ENCODE data around the gene CRADD.
A peak's percentile ranks its signal among the peaks of the same experiment; 100 is the strongest.
"Not testable (repeated sequence)": the region's sequence is repeated elsewhere in the genome, so short reads cannot be mapped to it uniquely, and the experiment has no call there.

Gene CRADD

DNA sequence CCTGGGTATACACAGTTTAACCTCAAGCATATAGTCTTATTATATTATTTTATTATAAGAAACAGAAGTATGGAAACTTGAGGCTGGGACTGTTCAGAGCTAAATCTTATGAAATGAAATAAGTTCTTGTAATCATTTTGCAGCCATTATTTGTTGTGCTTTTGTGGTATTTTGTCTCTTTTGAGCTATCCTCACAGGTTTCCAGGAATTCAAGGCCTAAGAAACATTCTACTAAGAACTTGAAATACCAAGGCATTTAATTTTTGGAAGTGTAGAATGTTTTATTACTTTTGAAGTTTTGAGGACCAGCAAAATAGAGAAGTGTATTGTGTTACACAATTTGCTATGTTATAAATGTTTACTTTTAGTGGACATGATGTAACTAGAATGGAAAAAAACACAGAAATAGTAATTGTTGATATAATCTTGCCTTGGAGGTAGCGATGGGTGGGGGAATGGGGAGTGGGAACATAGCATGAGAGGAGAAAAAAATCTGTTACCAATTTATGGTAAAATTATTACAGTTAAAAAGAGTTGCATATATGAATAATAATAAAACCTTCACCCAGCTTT is 81.7 kb downstream of the CRADD start:
- DNase-seq (ENCODE audit: low read depth): no peak

DNA sequence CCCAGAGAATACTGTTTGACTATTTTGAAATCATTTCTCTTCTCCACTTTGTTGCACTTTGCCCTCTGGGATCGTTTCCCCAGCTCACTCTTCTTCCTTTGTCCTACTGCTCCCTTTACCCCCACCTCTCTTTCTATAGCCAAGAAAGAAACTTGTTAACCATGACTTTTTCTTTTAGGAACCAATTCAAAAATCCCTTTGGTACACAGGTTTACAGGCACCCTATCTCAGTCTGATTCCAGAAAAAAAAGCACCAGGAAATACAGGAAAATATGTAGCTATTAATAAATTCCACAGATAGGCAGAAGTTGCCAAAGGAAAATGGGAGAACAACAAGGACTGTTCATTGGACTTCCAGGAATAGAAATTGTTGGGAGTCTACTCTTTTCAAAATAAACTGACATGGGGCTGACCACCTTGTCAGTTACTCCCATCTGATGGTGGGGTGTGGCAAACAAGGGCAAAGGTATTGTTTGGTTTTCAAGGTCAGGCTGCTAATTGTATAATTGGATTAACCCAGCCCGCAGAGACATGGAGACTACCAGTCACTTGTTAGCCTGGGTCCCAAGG is 82.4 kb downstream of the CRADD start:
- DNase-seq (ENCODE audit: low read depth): no peak

DNA sequence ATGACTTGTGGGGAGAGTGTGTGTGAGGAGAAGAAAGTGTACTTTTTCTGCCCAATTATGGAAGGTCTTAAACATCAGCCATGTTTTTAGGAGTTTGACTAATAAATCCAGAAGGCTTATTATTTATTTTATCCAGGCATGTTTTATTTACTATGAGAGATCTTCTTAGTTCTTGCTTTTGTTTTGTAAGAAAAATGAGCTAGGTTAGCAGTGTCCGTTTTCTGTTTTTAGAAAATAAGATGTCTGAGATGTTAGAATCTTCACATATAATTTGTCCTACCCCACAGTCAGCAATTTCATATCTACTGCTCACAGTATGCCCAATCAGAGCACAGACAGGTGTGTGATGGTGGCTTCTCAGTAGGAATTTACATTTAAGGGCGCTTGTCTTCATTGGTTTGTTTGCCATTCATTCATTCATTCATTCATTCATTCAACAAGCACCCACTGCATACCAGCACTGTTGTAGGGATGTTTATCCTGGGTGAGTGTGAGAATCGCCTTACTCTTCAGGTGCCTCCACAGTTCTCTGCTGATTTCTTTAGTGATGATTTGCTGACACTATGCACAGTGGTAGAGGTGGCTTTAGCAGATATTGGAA is 83.2 kb downstream of the CRADD start:
- DNase-seq (ENCODE audit: low read depth): no peak

DNA sequence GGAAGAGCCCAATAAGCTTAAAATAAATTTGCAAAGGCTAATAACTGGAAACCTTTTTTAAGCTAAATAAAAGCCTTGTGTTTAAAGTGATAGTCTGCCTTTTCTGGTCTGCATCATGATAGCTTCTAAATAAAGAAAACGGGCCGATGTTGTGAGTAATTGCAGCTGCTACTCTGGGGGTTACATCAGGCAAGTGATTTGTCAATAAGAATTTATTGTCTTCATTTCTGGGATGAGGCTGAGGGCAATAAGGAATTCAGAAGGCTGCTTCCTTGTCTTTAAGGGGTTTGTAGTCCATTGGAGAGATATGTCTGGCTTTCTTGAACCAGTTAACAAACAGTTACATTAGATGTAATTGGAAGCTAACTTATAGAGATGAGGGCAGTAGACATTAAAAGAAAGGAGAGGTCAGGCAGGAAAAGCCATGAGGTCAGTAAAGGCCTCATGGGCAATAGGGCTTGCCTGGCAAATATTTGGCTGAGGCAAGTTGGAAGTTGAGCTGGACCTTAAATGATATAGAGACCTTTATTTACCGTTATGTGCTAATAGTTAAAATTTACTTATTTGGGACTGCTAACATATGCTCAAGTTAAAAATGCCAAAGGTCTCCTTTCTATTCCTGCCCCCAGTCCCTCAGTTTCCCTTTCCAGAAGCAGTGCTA is 85.0 kb downstream of the CRADD start:
- no peak for DNase-seq (ENCODE audit: low read depth)

GRCh38 chr12:93762912-93763553 is 85.9 kb downstream of the CRADD start:
- no peak for DNase-seq (ENCODE audit: low read depth)

GRCh38 chr12:93763746-93764147 is 86.6 kb downstream of the CRADD start:
- DNase-seq (ENCODE audit: low read depth): no peak

DNA sequence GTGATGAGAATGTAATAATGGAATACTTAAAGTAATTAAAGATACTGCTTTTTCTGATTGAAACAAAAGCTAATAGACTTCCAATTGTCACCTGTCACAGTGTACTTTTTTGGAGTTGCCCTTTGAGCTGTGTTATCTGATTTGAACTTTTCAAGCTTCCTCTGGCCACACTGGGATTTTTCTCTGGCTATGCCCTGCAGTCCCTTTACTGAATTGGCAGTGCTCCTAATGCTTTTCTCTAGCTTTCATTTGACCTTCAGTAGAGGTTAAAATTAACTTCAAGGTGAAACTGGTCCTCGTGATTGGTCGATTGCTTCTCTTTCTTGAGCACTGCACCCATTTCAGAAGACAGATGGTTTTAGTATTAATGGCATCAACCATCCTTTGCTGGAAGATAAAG is 89.2 kb downstream of the CRADD start:
- no peak for DNase-seq (ENCODE audit: low read depth)

DNA sequence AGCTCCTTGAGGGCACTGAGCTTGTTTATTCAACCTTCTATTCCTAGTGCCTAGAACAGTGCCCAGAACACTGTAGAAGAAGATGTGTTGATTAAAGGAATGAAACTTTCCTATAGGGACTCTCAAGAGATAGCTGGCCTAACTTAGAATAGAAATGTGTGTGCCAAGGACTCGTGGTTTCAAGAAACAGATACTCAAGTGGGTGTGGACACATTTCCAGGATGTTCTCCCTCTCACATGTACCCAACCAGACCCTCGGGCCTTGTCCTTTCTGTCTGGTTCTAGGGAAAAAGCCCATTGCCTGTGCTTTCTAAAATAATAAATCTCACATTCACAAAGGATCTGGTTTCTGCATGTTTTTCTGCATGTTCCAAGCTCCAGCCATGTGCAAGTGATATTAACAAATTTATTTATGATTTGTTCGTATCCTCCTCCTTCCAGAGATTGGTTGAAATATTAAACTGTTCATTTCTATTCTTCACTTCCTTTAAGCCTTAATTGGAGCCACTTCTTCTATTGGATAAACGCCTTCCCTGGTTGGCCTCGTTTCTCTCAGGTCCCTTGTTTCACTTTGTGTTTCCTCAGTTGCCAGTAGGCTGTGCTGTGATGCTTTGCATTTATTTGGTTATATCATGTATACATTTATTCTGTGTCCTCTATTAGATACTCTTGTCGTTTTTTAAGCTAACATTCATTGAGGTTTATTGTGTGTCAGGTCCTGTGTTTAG is 89.8 kb downstream of the CRADD start:
- no peak for DNase-seq (ENCODE audit: low read depth)

- DNase-seq (ENCODE audit: low read depth): no peak
Observed at GRCh38 chr12:93767524-93767863, 90.3 kb downstream of the CRADD start.

DNA sequence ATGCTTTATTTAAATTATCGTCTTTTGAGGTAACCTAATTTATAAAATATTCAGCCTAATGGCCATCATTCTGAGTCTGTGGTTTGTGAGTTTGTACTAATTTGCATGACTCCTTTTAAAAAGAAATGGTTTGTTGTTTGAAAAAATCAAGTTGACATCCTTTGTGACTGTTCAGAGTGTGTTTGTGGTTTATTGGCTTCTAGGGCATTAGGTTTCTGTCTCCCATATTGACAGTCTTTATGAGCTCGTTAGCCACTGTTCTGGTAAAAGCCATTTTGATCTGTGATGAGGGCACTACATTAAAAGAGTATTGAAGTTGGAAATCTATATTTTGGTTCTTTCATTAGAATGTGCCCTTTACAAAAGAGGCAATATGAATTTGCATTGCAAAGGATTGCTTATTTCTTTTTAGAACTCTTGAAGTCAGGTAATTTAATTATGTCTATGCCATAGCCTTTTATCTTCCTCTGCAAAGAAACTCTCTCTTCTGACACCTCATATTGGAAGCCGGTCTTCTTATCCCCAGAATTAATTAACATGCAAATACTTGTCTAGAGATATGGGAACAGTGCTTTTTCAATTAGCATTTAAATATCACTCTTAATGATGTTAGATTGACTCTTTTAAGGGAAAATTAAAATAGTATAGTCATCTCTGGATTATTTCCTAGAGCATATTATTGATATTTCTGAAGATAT is 95.0 kb downstream of the CRADD start:
- DNase-seq (ENCODE audit: low read depth): no peak

- DNase-seq (ENCODE audit: low read depth): peak; percentile 36
Observed at GRCh38 chr12:93773122-93773871, 96.1 kb downstream of the CRADD start.

- DNase-seq (ENCODE audit: low read depth): no peak
Observed at GRCh38 chr12:93776581-93777018, 99.4 kb downstream of the CRADD start.

DNA sequence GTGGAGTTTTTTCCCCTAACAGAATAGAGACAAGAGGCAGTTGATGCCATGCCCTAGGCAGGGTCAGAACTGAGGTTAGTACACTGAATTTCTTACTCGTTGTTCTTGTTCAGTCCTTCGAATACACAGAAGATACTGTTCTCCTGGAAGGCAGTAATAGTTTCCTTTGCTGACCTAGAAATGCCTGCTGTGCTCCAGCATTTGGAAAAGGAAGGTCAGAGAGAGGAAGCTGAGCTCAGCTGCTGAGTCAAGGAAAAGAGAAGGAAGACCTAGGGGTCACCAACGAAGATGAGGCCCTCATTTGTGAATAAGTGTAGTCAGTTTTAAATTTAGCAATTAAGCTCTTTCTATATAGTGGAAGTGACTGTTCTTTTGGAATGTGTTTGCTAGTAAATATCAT is 100.1 kb downstream of the CRADD start:
- no peak for DNase-seq (ENCODE audit: low read depth)

GRCh38 chr12:93778306-93778705 is 101.1 kb downstream of the CRADD start:
- DNase-seq (ENCODE audit: low read depth): no peak

GRCh38 chr12:93778766-93779165 is 101.6 kb downstream of the CRADD start:
- no peak for DNase-seq (ENCODE audit: low read depth)

DNA sequence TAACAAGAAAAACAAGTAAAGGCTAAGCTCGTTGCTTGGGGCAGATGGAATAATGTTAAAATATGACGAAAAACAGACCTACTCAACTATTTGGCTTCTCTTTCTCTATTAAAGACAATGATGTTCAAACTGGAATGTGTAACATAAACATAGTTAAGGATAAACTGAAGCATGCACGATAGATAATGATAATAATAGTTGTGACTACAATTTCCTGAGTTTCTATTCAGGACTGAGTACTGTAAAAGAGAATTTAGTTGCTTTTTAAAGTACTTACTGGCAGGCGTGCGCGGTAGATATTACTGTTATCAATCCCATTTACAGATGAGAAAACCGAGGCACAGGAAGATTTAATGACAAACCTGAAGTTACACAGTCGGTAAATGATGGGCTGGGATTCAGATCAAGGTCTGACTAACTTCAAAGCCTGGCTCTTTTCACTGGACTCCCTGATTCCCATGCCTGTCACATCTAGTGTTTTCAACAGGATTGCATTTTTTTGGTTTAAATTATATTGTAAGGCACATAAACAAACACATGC is 103.0 kb downstream of the CRADD start:
- DNase-seq (ENCODE audit: low read depth): no peak

DNA sequence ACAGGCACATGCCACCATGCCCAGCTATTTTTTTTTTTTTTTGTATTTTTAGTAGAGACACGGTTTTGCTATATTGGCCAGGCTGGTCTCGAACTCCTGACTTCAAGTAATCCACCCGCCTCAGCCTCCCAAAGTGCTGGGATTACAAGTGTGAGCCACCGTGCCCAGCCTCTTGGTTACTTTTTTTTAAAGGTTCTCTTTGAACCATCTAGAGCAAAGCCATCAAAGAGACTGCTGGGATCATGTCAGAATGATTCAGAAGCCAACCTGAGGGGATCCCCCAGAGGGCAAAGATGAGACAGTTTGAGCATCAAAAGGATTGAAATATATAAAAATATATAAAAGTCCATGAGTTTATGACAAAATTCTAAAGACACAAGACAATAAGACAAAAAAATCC is 103.7 kb downstream of the CRADD start:
- DNase-seq (ENCODE audit: low read depth): not testable (repeated sequence)

GRCh38 chr12:93781961-93782360 is 104.8 kb downstream of the CRADD start:
- DNase-seq (ENCODE audit: low read depth): not testable (repeated sequence)

DNA sequence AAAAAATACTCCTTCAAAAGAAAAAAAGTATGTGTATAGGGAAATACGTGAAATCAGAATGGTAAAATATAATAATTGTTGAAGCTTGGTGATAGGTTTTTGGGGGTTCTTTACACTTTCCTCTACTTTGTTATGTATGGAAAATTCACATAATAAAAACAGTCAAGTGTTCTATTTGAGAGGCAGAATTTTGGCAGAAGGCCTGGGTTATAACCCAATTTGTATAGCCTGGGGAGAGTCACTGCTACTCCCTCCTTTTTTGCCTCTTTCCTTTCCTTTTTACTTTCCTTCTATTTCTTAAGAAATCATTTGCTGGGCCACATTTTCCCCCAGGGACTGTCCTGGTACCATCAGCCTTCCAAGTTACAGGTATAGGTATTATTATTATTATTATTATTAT is 105.7 kb downstream of the CRADD start:
- no peak for DNase-seq (ENCODE audit: low read depth)

GRCh38 chr12:93783832-93784231 is 106.7 kb downstream of the CRADD start:
- DNase-seq (ENCODE audit: low read depth): peak; percentile 29

Data from activated T-cell treated with anti-CD3 and anti-CD28 coated beads for 48 hours (primary cell).